Neural crest cell (in vitro differentiated cells): Measurements from ENCODE around the gene WNT10A. TPM values are rescaled to one million over a fixed set of nuclear protein-coding genes. Genes with fewer than 3 reads are reported as not detected.

Source experiments
- DNase-seq: peaks from one replicate; pipeline ENCODE4 v3.0.0; 2021; ENCODE audit warnings: low read depth, mixed read lengths, low spot score
- H3K27ac Mint-ChIP-seq: one replicate; pipeline ENCODE4 v1.8.0; 2021; ENCODE audit warnings: mild to moderate bottlenecking, mixed read lengths; ENCODE audit not compliant: unreplicated experiment
- H3K27me3 Mint-ChIP-seq: 2 replicates; pipeline ENCODE4 v1.8.0; 2021; ENCODE audit warnings: low read depth, mild to moderate bottlenecking, mixed read lengths
- H3K36me3 Mint-ChIP-seq: 2 replicates; pipeline ENCODE4 v1.8.0; 2021; ENCODE audit warnings: low read depth, mild to moderate bottlenecking, mixed read lengths
- H3K4me1 Mint-ChIP-seq: 2 replicates; pipeline ENCODE4 v1.8.0; 2021; ENCODE audit warnings: mixed read lengths
- H3K4me3 Mint-ChIP-seq: one replicate; pipeline ENCODE4 v1.8.0; 2021; ENCODE audit warnings: mild to moderate bottlenecking, mixed read lengths
- H3K9me3 Mint-ChIP-seq: 2 replicates; pipeline ENCODE4 v1.8.0; 2021; ENCODE audit warnings: mixed read lengths
- CTCF ChIP-seq: fragments of 200-600 bp; sonication (generic); conservative IDR thresholded peaks from 2 replicates; pipeline ENCODE4 v1.5.0; 2021; ENCODE audit warnings: antibody characterized with exemption, mild to moderate bottlenecking
- total RNA-seq: library from RNA; stranded (reverse); gene quantifications from 2 replicates; pipeline ENCODE4 v1.2.1, GENCODE V29; 2021

Gene WNT10A
- total RNA-seq, 1 donor from 2014 or later = not detected

- no peak overlapping the region for H3K4me3 Mint-ChIP-seq
- H3K27me3 Mint-ChIP-seq = peaks cover 95% of the 10 kb centered on the region
- TF ChIP-seq CTCF = no peak
- DNase-seq = no peak
- no peaks in the 10 kb centered on the region for H3K36me3 Mint-ChIP-seq
- no peaks in the 10 kb centered on the region for H3K9me3 Mint-ChIP-seq
- peaks cover 17% of the 10 kb centered on the region for H3K4me1 Mint-ChIP-seq
- H3K27ac Mint-ChIP-seq = no peak overlapping the region
Measured at GRCh38 chr2:218897394-218898108, 16.9 kb downstream of the WNT10A start.

GRCh38 chr2:218898109-218898878, 17.6 kb downstream of the WNT10A start:
- Mint-ChIP-seq H3K4me3 (peak overlapping the region; percentile 48), H3K9me3 (no peaks in the 10 kb centered on the region), H3K36me3 (no peaks in the 10 kb centered on the region), H3K27me3 (peaks cover 96% of the 10 kb centered on the region), H3K4me1 (peaks cover 17% of the 10 kb centered on the region), H3K27ac (no peak overlapping the region)
- TF ChIP-seq CTCF = peak; percentile 99
- peak; percentile 79 for DNase-seq

- no peak for DNase-seq
- Mint-ChIP-seq H3K27ac (no peak overlapping the region), H3K9me3 (no peaks in the 10 kb centered on the region), H3K4me1 (peaks cover 13% of the 10 kb centered on the region), H3K4me3 (no peak overlapping the region), H3K36me3 (no peaks in the 10 kb centered on the region), H3K27me3 (peaks cover 94% of the 10 kb centered on the region)
- TF ChIP-seq CTCF = no peak
Measured at GRCh38 chr2:218899147-218899546, 18.5 kb downstream of the WNT10A start.

GRCh38 chr2:218902427-218902826, 21.8 kb downstream of the WNT10A start:
- Mint-ChIP-seq H3K9me3 (no peaks in the 10 kb centered on the region), H3K27ac (no peak overlapping the region), H3K36me3 (no peaks in the 10 kb centered on the region), H3K4me1 (peaks cover 8% of the 10 kb centered on the region), H3K27me3 (peaks cover 90% of the 10 kb centered on the region), H3K4me3 (no peak overlapping the region)
- no peak for TF ChIP-seq CTCF
- DNase-seq = no peak

GRCh38 chr2:218904176-218904575, 23.5 kb downstream of the WNT10A start:
- no peak for TF ChIP-seq CTCF
- H3K27ac Mint-ChIP-seq = no peak overlapping the region
- H3K36me3 Mint-ChIP-seq = no peaks in the 10 kb centered on the region
- peaks cover 4% of the 10 kb centered on the region for H3K4me1 Mint-ChIP-seq
- no peak overlapping the region for H3K4me3 Mint-ChIP-seq
- H3K9me3 Mint-ChIP-seq = no peaks in the 10 kb centered on the region
- no peak for DNase-seq
- peaks cover 82% of the 10 kb centered on the region for H3K27me3 Mint-ChIP-seq
